Activated naive CD4-positive, alpha-beta T cell treated with anti-CD3 and anti-CD28 coated beads, Interleukin-2, amount 50 U/mL, for 24 hours (primary cell): ENCODE results near the gene JHY.
"Not testable (repeated sequence)": the region's sequence is repeated elsewhere in the genome, so short reads cannot be mapped to it uniquely, and the experiment has no call there.

ENCODE experiments used
- H3K27ac Mint-ChIP-seq: one replicate; pipeline ENCODE4 v1.8.0; 2021; ENCODE audit warnings: mild to moderate bottlenecking, mixed read lengths
- H3K27me3 Mint-ChIP-seq: one replicate; pipeline ENCODE4 v1.8.0; 2021; ENCODE audit warnings: mixed read lengths
- H3K36me3 Mint-ChIP-seq: one replicate; pipeline ENCODE4 v1.8.0; 2021; ENCODE audit warnings: mixed read lengths
- H3K4me1 Mint-ChIP-seq: one replicate; pipeline ENCODE4 v1.8.0; 2021; ENCODE audit warnings: mixed read lengths
- H3K4me3 Mint-ChIP-seq: one replicate; pipeline ENCODE4 v1.8.0; 2021; ENCODE audit warnings: mild to moderate bottlenecking, mixed read lengths
- H3K9me3 Mint-ChIP-seq: one replicate; pipeline ENCODE4 v1.8.0; 2021; ENCODE audit warnings: mixed read lengths

JHY gene

GRCh38 chr11:122862091-122862490, 20.5 kb upstream of the JHY start:
- Mint-ChIP-seq H3K4me1 (peaks cover under 1% of the 10 kb centered on the region), H3K27me3 (peaks cover 1% of the 10 kb centered on the region), H3K4me3 (no peak overlapping the region), H3K27ac (no peak overlapping the region), H3K36me3 (peaks cover 4% of the 10 kb centered on the region), H3K9me3 (no peaks in the 10 kb centered on the region)

- not testable (repeated sequence) for H3K27ac Mint-ChIP-seq, H3K4me3 Mint-ChIP-seq, H3K9me3 Mint-ChIP-seq, H3K36me3 Mint-ChIP-seq, H3K4me1 Mint-ChIP-seq, H3K27me3 Mint-ChIP-seq
Measured at GRCh38 chr11:122863154-122863553, 19.4 kb upstream of the JHY start.

GRCh38 chr11:122863704-122864326, 18.7 kb upstream of the JHY start:
- H3K27ac Mint-ChIP-seq, result no peak overlapping the region
- no peaks in the 10 kb centered on the region for H3K9me3 Mint-ChIP-seq
- no peak overlapping the region for H3K4me3 Mint-ChIP-seq
- no peaks in the 10 kb centered on the region for H3K4me1 Mint-ChIP-seq
- peaks cover 4% of the 10 kb centered on the region for H3K36me3 Mint-ChIP-seq
- H3K27me3 Mint-ChIP-seq, result peaks cover 1% of the 10 kb centered on the region

GRCh38 chr11:122864386-122865115, 18.0 kb upstream of the JHY start:
- Mint-ChIP-seq H3K4me1 (no peaks in the 10 kb centered on the region), H3K4me3 (no peak overlapping the region), H3K9me3 (no peaks in the 10 kb centered on the region), H3K36me3 (peaks cover 4% of the 10 kb centered on the region), H3K27me3 (peaks cover 1% of the 10 kb centered on the region), H3K27ac (no peak overlapping the region)

- Mint-ChIP-seq H3K27me3 (no peaks in the 10 kb centered on the region), H3K9me3 (no peaks in the 10 kb centered on the region), H3K27ac (no peak overlapping the region), H3K4me3 (no peak overlapping the region), H3K4me1 (no peaks in the 10 kb centered on the region), H3K36me3 (peaks cover 4% of the 10 kb centered on the region)
Measured at GRCh38 chr11:122869622-122870021, 12.9 kb upstream of the JHY start.

GRCh38 chr11:122871302-122871701, 11.3 kb upstream of the JHY start:
- H3K4me1 Mint-ChIP-seq, result no peaks in the 10 kb centered on the region
- no peaks in the 10 kb centered on the region for H3K27me3 Mint-ChIP-seq
- H3K27ac Mint-ChIP-seq, result no peak overlapping the region
- H3K4me3 Mint-ChIP-seq, result no peak overlapping the region
- no peaks in the 10 kb centered on the region for H3K36me3 Mint-ChIP-seq
- H3K9me3 Mint-ChIP-seq, result no peaks in the 10 kb centered on the region

GRCh38 chr11:122872046-122872445, 10.5 kb upstream of the JHY start:
- H3K4me3 Mint-ChIP-seq, result no peak overlapping the region
- no peaks in the 10 kb centered on the region for H3K27me3 Mint-ChIP-seq
- no peaks in the 10 kb centered on the region for H3K9me3 Mint-ChIP-seq
- H3K27ac Mint-ChIP-seq, result no peak overlapping the region
- no peaks in the 10 kb centered on the region for H3K36me3 Mint-ChIP-seq
- H3K4me1 Mint-ChIP-seq, result no peaks in the 10 kb centered on the region

DNA sequence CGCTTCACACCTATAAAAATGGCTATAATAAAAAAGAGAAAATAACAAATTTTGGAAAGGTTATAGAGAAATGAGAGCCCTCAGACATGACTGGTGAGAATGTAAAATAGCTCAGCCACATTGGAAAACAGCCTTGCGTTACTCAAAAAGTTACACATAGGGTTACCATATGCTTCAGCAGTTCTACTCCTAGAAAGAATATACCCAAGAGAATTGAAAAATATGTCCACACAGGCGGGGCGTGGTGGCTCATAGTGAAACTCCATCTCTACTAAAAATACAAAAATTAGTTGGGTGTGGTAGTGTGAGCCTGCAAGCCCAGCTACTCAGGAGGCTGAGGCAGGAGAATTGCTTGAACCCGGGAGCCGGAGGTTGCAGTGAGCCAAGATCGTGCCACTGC, 7.6 kb upstream of the JHY start:
- H3K4me1 Mint-ChIP-seq, result peaks cover 2% of the 10 kb centered on the region
- H3K27me3 Mint-ChIP-seq, result no peaks in the 10 kb centered on the region
- no peak overlapping the region for H3K27ac Mint-ChIP-seq
- H3K4me3 Mint-ChIP-seq, result no peak overlapping the region
- H3K9me3 Mint-ChIP-seq, result no peaks in the 10 kb centered on the region
- H3K36me3 Mint-ChIP-seq, result no peaks in the 10 kb centered on the region

DNA sequence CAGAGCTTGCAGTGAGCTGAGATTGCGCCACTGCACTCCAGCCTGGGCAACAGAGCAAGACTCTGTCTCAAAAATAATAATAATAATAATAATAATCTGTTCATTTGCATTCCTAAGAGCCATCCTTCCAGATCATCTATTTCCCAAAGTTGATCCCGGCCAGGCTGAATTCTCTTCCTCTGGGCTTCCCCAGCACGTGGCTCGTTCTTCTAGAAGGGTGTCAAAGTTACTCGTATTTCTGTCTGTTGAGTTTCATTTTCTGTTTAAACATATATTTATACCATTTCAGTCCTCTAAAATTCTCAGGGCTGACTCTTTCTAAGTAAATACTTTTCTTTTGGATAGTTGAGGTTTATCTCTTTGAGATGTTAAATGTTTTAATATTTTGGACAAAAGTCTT, 4.8 kb upstream of the JHY start:
- H3K27ac Mint-ChIP-seq, result no peak overlapping the region
- peaks cover 20% of the 10 kb centered on the region for H3K4me1 Mint-ChIP-seq
- no peaks in the 10 kb centered on the region for H3K36me3 Mint-ChIP-seq
- no peaks in the 10 kb centered on the region for H3K9me3 Mint-ChIP-seq
- no peak overlapping the region for H3K4me3 Mint-ChIP-seq
- no peaks in the 10 kb centered on the region for H3K27me3 Mint-ChIP-seq

- Mint-ChIP-seq H3K4me3 (no peak overlapping the region), H3K27me3 (no peaks in the 10 kb centered on the region), H3K27ac (no peak overlapping the region), H3K36me3 (no peaks in the 10 kb centered on the region), H3K9me3 (no peaks in the 10 kb centered on the region), H3K4me1 (peaks cover 27% of the 10 kb centered on the region)
Measured at GRCh38 chr11:122879785-122880184, 2.8 kb upstream of the JHY start.

DNA sequence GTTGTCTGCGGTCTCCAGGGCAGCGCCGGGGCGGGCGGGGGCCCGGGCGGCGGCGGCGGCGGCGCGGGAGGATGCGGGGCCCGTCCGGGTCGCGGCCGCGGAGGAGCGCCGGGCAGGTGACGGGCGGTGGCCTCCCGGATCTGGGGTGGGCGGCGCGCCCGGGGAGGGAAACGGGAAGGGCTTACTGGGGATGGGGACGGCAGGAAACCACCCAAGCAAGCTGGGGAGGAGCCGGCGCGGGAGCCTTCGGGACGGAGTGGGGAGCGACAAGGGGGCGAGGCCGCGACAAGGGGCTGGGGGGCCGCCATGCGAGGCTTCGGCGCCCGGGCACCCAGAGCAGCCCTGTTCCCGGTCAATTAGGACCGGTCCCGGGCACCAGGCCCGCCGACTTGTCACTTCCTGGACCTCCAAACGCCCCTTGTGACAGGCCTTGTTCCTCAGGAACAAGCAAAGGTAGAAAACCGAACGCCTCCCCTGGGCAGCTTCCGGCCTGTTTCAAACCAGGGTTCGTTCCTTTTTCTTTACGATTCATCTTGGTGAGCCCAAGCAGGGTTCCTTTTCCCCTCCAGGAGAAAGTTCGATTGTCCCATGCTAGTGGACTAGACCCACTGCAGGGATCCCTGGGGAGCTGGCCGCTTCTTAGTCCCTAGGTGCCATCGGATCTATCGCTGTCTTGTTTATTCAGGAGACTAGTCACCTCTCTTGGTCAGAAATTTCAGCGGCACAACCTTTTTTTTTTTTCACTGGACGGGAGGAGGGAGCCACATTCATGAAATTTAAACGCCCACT, 492 bp downstream of the JHY start:
- peak overlapping the region; percentile 90 for H3K4me3 Mint-ChIP-seq
- peaks cover 40% of the 10 kb centered on the region for H3K4me1 Mint-ChIP-seq
- H3K27ac Mint-ChIP-seq, result peak overlapping the region; percentile 87
- no peaks in the 10 kb centered on the region for H3K27me3 Mint-ChIP-seq
- H3K9me3 Mint-ChIP-seq, result no peaks in the 10 kb centered on the region
- H3K36me3 Mint-ChIP-seq, result peaks cover 10% of the 10 kb centered on the region

- H3K9me3 Mint-ChIP-seq, result no peaks in the 10 kb centered on the region
- H3K4me1 Mint-ChIP-seq, result peaks cover 41% of the 10 kb centered on the region
- peak overlapping the region; percentile 87 for H3K27ac Mint-ChIP-seq
- H3K4me3 Mint-ChIP-seq, result peak overlapping the region; percentile 90
- H3K36me3 Mint-ChIP-seq, result peaks cover 10% of the 10 kb centered on the region
- H3K27me3 Mint-ChIP-seq, result no peaks in the 10 kb centered on the region
Measured at GRCh38 chr11:122883646-122883979, 1.1 kb downstream of the JHY start.

DNA sequence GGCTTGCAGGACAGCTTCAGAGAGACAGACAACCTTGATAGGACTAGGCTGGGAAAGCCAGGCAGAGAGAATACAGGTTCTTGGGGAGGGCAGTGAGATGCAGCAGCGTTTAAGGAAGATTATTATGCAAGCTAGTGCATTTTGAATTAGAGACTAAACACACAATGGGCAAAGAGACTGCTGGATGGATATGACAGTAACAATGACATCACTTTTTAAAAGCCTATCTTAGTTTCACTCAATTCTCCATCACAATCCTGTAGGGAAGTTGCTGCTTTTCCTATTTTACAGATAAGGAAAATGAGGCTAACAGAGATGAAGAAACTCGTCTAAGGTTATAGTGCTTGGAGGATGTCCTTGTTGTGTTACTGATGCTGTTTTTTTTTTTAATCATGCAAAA, 5.6 kb downstream of the JHY start:
- Mint-ChIP-seq H3K27me3 (no peaks in the 10 kb centered on the region), H3K36me3 (peaks cover 10% of the 10 kb centered on the region), H3K4me3 (no peak overlapping the region), H3K4me1 (peaks cover 21% of the 10 kb centered on the region), H3K9me3 (no peaks in the 10 kb centered on the region), H3K27ac (no peak overlapping the region)

DNA sequence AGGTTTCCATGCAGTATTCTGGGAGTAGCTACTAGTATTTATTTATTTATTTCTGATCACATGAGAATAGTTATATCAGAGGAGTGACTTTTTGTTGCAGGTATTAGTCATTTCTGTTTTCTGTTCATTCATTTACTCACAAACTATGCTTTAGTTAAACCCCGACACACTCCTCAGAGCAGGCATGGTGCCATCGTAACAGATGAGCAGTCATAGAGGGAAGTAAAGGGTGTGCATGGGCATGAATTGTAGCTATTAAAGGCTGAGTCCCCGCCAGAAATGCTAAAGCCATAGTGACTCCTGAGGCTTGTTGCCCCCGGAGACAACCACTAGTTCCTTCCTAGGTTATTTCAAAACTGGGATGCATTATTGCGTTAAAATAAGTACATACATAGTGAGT, 10.6 kb downstream of the JHY start:
- Mint-ChIP-seq H3K27ac (no peak overlapping the region), H3K36me3 (no peaks in the 10 kb centered on the region), H3K9me3 (no peaks in the 10 kb centered on the region), H3K27me3 (no peaks in the 10 kb centered on the region), H3K4me3 (no peak overlapping the region), H3K4me1 (peaks cover under 1% of the 10 kb centered on the region)

- Mint-ChIP-seq H3K4me3 (no peak overlapping the region), H3K9me3 (no peaks in the 10 kb centered on the region), H3K4me1 (no peaks in the 10 kb centered on the region), H3K27me3 (no peaks in the 10 kb centered on the region), H3K36me3 (no peaks in the 10 kb centered on the region), H3K27ac (no peak overlapping the region)
Measured at GRCh38 chr11:122895563-122895962, 13.0 kb downstream of the JHY start.

DNA sequence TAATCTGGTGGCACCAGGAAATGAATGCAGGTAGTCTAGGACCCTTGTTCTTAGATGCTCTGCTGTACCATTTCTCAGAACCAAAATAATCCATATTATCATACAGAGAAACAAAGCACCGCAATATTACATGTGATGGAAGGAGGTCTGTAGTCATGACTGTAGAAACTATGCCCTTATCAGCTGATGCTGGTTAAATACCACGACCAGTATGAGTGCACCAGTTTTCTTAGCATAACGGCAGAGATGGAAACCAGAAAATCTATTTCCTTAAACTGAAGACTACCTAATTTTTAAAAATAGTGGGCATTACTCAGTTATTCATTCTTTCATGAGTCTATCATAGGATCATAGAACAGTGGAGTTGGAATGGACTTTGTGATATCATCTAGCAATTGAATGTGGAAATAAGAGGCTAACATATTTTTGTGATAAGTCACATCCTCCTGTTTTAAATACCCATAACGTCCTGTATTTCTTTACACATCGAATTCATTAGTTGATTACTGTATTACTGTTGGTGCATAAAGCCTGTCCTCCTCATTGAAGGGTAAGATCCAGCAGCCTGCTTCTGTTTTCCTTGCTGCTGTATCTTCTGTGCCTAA, 15.1 kb downstream of the JHY start:
- H3K27ac Mint-ChIP-seq, result no peak overlapping the region
- H3K36me3 Mint-ChIP-seq, result peaks cover 3% of the 10 kb centered on the region
- H3K27me3 Mint-ChIP-seq, result no peaks in the 10 kb centered on the region
- no peaks in the 10 kb centered on the region for H3K4me1 Mint-ChIP-seq
- H3K4me3 Mint-ChIP-seq, result no peak overlapping the region
- no peaks in the 10 kb centered on the region for H3K9me3 Mint-ChIP-seq
